ENCODE measurements around the gene PSAPL1. TPM values are rescaled to one million over a fixed set of nuclear protein-coding genes. Genes with fewer than 3 reads are reported as not detected.

Gene PSAPL1
- total and polyA plus RNA-seq, 2 of the 8 experiments (the other 6 are each of a cell fraction or from before 2014, with no cell fraction given), result 0.03 TPM; not detected in 1

GRCh38 chr4:7414046-7414445 is 20.7 kb downstream of the PSAPL1 start (continued):
- TF ChIP-seq RAD21 (IDR thresholded peaks at IDR 0.05 in 1 of 2, conservative IDR thresholded peaks at IDR 0.05 in 1 of 2; ENCODE audit: low read depth in 2 of 2, low read length in 2 of 2), result no peak
- no peak for TF ChIP-seq JUND (IDR thresholded peaks at IDR 0.05; ENCODE audit: low read length)
- TF ChIP-seq HDAC6 (IDR thresholded peaks at IDR 0.05; ENCODE audit: low read depth, low read length), result no peak
- TF ChIP-seq MAX (IDR thresholded peaks at IDR 0.05), result no peak
- no peak for TF ChIP-seq TAF7 (optimal IDR thresholded peaks at IDR 0.05; ENCODE audit: borderline replicate concordance, low read depth, low read length)
- no peak for TF ChIP-seq SP2 (IDR thresholded peaks at IDR 0.05; ENCODE audit: low read length)
- TF ChIP-seq SAP30 (IDR thresholded peaks at IDR 0.05; ENCODE audit: insufficient read depth, insufficient replicate concordance, low read length), result no peak
- TF ChIP-seq SIN3A (conservative IDR thresholded peaks at IDR 0.05 in 1 of 2, IDR thresholded peaks at IDR 0.05 in 1 of 2; ENCODE audit: low read depth in 1 of 2, low read length in 2 of 2), result no peak
- no peak for TF ChIP-seq E2F6 (IDR thresholded peaks at IDR 0.05)
- no peak for TF ChIP-seq CBX5 (IDR thresholded peaks at IDR 0.05; ENCODE audit: low read depth, low read length)

Measured in H1 (cell line).